ENCODE data around the gene LTBP1. TPM values are rescaled to one million over a fixed set of nuclear protein-coding genes. Genes with fewer than 3 reads are reported as not detected.

The LTBP1 gene
- total RNA-seq, 1 experiment from 2014 or later = 89.4 TPM

DNA sequence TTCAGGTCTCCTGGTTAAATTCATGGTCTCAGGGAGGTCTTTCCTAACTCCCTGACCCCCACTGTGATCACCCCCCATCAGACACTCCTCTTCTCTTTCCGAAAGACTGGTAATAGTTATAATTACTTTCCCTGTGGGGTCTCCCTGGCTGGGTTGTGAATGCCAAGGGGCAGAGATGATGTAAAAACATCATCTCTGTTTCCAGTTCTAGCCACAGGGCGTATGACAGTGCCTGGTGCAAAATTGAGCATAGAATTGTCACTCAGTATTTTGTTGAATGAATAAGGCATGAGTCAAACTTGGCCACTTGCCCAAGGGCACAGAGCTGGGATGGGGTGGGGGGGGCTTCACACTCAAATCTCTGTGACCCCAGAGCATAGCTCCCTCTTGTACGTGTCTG, 65.2 kb downstream of the LTBP1 start:
- peak; percentile 13 for DNase-seq (ENCODE audit: low read depth)

DNA sequence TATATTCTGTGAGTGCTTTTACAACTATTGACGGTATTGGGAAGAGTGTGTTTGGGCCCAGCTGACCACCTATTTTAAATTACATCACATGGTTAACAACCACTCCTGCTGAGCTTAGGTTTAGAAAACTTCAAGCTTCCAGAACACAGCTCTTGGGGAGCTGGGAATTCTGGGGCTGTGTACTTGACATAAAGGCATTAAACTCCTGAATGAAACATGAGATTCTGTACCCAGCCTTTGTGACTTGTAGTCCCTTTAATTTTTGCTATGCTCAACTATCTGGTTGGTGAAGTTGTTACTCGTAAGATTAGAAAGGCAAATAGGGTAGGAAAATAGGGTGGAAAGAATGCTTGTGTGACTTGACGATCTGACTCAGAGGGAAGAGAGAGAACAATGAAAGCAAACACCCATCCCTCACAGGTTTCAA, 66.9 kb downstream of the LTBP1 start:
- DNase-seq (ENCODE audit: low read depth) = peak; percentile 31

- peak; percentile 64 for DNase-seq (ENCODE audit: low read depth)
Observed at GRCh38 chr2:33014268-33014667, 67.5 kb downstream of the LTBP1 start.

GRCh38 chr2:33015421-33016142, 68.8 kb downstream of the LTBP1 start:
- DNase-seq (ENCODE audit: low read depth) = peak; percentile 46

GRCh38 chr2:33018271-33018670, 71.5 kb downstream of the LTBP1 start:
- DNase-seq (ENCODE audit: low read depth) = no peak

DNA sequence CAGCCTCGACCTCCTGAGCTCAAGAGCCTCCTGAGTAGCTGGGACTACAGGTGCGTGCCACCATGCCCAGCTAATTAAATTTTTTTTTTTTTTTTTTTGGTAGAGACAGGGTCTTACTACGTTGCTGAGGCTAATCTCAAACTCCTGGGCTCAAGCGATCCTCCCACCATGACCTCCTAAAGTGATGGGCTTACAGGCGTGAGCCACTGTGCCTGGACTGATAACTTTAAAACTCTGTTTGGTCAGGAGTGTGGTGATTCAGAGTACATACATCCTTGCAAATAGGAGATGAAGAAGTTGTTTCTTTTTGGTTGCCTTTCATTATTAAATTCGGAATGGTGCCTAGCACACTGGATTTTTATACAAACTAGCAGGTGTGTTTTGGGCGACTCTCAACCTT, 73.0 kb downstream of the LTBP1 start:
- DNase-seq (ENCODE audit: low read depth) = no peak

GRCh38 chr2:33020883-33021282, 74.1 kb downstream of the LTBP1 start:
- no peak for DNase-seq (ENCODE audit: low read depth)

GRCh38 chr2:33021542-33022227, 74.9 kb downstream of the LTBP1 start:
- DNase-seq (ENCODE audit: low read depth) = peak; percentile 20

GRCh38 chr2:33022395-33022985, 75.7 kb downstream of the LTBP1 start:
- DNase-seq (ENCODE audit: low read depth) = no peak

GRCh38 chr2:33022989-33023727, 76.4 kb downstream of the LTBP1 start:
- DNase-seq (ENCODE audit: low read depth) = peak; percentile 89

GRCh38 chr2:33023728-33024500, 77.2 kb downstream of the LTBP1 start:
- no peak for DNase-seq (ENCODE audit: low read depth)

DNA sequence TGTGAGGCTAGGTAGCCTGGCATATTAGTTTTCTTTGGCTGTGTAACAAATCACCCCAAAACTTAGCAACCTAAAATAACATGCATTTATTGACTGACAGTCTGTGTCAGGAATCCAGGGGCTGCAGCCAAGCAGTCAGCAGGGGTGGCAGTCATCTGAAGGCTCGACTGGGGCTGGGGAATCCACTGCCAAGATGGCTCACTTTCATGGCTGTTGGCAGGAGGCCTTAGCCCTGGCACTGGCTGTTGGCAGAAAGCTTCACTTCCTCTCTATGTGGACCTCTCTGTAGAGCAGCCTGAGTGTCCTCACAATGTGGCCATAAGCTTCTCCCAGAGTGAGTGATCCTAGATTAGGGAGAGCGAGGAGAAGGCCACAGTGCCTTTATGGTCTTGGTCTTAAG, 78.0 kb downstream of the LTBP1 start:
- no peak for DNase-seq (ENCODE audit: low read depth)

DNA sequence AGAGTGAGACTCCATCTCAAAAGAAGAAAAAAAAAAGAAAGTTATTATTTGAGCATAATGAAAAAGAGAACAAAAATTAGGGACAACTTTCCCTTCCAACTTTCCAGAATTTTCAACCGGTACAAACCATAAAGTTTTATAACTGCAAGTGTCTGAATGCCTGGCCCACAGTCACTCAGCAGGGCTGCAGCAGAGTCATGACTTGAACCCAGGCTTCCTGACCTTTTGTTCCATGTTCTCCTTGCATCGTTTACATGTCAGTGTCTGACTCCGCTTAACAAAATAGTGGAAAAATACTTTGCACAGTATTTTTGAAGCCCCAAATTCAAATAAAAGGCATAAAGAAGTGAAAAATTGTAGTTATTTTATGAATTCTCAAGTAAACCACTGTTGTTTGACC, 82.7 kb downstream of the LTBP1 start:
- DNase-seq (ENCODE audit: low read depth) = no peak

DNA sequence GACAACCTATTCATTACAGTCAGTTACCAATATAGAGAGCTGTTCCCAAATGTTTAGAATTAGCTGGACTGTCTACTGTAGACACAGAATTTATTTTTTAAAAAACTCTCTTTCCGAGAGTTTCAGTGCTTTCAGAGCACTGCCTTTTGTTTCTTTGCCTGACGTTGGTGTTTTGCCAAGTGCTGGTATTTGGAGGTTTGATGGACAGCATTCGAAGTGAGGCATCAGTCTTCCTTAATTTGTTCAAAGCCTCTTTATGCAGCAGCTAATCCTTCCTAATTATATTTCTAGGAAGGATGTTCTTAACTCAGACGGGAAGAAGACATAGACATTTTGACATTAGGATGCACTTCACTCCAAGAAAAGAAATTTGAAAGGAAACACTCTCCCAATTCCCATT, 83.2 kb downstream of the LTBP1 start:
- DNase-seq (ENCODE audit: low read depth) = no peak

- DNase-seq (ENCODE audit: low read depth) = no peak
Observed at GRCh38 chr2:33030326-33030725, 83.6 kb downstream of the LTBP1 start.

DNA sequence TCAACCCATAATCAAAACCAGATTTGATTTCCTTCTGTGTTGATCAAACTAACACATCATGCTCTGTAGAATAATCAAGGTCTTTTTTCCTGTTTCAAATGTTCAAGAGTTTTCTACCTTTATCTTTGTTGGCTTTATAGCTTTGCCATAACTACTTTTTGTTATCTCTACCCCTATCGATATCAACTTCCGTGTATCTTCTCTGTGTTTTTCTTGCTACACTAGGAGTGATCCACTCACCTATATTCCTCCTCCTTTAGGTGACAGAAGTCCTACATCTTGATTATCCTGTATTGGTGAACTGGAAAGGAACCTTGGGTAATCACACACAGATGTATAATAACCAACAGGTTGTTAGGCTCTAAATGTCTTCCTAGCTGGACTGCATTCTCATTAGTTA, 85.5 kb downstream of the LTBP1 start:
- DNase-seq (ENCODE audit: low read depth) = no peak

GRCh38 chr2:33033606-33034081, 86.9 kb downstream of the LTBP1 start:
- DNase-seq (ENCODE audit: low read depth) = peak; percentile 69

- DNase-seq (ENCODE audit: low read depth) = peak; percentile 54
Observed at GRCh38 chr2:33034784-33035183, 88.0 kb downstream of the LTBP1 start.

DNA sequence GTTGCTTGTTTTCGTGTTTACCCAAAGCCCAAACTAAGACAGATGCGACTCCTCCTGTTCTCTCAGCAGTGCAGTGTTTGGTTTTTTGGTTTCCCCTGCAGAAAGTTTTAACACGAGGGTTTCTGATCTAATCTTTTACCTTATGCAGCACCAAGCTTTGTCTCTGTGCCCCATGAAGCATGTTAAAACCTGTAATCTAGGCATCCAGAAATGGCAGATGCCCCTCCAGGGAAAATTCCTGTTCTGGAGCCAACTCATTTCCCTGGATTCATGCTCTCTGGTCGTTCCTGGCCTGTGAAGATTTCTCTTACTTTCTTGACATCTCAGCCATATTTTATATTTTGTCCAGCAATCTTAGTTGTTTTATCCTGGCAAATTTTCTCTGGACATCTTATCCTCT, 91.5 kb downstream of the LTBP1 start:
- no peak for DNase-seq (ENCODE audit: low read depth)

DNA sequence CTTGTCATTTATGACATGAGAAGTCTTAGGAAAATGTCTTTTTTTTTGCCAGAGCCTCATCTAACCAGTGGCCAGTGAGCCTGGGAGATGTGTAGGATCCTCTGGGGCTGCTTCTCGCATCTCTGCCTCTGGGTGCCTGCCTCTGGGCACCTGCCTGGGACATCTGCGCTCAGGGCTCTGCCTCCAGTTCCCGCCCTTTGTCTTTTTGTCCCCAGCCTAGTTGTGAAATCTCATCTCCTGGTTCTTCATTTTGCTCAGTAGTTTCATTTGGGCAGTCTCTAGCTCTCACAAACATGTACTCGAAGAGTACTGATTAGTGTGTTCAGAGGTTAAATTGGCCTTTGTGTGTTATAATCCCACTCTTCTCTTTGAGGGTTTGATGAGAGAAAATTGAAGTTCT, 92.0 kb downstream of the LTBP1 start:
- no peak for DNase-seq (ENCODE audit: low read depth)

GRCh38 chr2:33040541-33040940, 93.8 kb downstream of the LTBP1 start:
- no peak for DNase-seq (ENCODE audit: low read depth)

All from LHCN-M2 (cell line).